HG03039 (cell line): ENCODE results near the gene EPB41L4B.

ENCODE experiments used
- ATAC-seq: cut with Tn5 transposase; IDR thresholded peaks from one replicate; pipeline ENCODE4 v1.9.1; 2021; ENCODE audit warnings: mild to moderate bottlenecking, moderate library complexity; ENCODE audit not compliant: unreplicated experiment

EPB41L4B gene

GRCh38 chr9:109270971-109271925 is 49.6 kb downstream of the EPB41L4B start:
- no peak for ATAC-seq

- no peak for ATAC-seq
Measured at GRCh38 chr9:109270441-109270840, 50.4 kb downstream of the EPB41L4B start.

- no peak for ATAC-seq
Measured at GRCh38 chr9:109269839-109270238, 51.0 kb downstream of the EPB41L4B start.

- ATAC-seq: no peak
Measured at GRCh38 chr9:109269081-109269480, 51.8 kb downstream of the EPB41L4B start.

- no peak for ATAC-seq
Measured at GRCh38 chr9:109267555-109267954, 53.3 kb downstream of the EPB41L4B start.

- no peak for ATAC-seq
Measured at GRCh38 chr9:109264877-109265587, 55.8 kb downstream of the EPB41L4B start.

GRCh38 chr9:109263358-109263757 is 57.5 kb downstream of the EPB41L4B start:
- no peak for ATAC-seq

- ATAC-seq: no peak
Measured at GRCh38 chr9:109258481-109259302, 62.2 kb downstream of the EPB41L4B start.

- ATAC-seq: no peak
Measured at GRCh38 chr9:109256336-109256735, 64.5 kb downstream of the EPB41L4B start.

- no peak for ATAC-seq
Measured at GRCh38 chr9:109255394-109255793, 65.5 kb downstream of the EPB41L4B start.

- no peak for ATAC-seq
Measured at GRCh38 chr9:109254317-109254716, 66.5 kb downstream of the EPB41L4B start.

GRCh38 chr9:109253637-109254284 is 67.1 kb downstream of the EPB41L4B start:
- no peak for ATAC-seq

- no peak for ATAC-seq
Measured at GRCh38 chr9:109253241-109253636, 67.6 kb downstream of the EPB41L4B start.

GRCh38 chr9:109252291-109252690 is 68.6 kb downstream of the EPB41L4B start:
- ATAC-seq: no peak

GRCh38 chr9:109251776-109252106 is 69.1 kb downstream of the EPB41L4B start:
- no peak for ATAC-seq

GRCh38 chr9:109251080-109251775 is 69.6 kb downstream of the EPB41L4B start:
- ATAC-seq: no peak

- ATAC-seq: no peak
Measured at GRCh38 chr9:109250771-109251079, 70.1 kb downstream of the EPB41L4B start.

- ATAC-seq: no peak
Measured at GRCh38 chr9:109250311-109250741, 70.5 kb downstream of the EPB41L4B start.

- no peak for ATAC-seq
Measured at GRCh38 chr9:109249615-109250014, 71.2 kb downstream of the EPB41L4B start.

- no peak for ATAC-seq
Measured at GRCh38 chr9:109248133-109248581, 72.7 kb downstream of the EPB41L4B start.
